Measurements from ENCODE around the gene BRINP1.

- TF ChIP-seq CTCF (IDR thresholded peaks at IDR 0.05) (no peak), POLR2A (IDR thresholded peaks at IDR 0.05) (no peak)
Observed at GRCh38 chr9:119391878-119392277, 22.6 kb upstream of the BRINP1 start.
